GM21367 (cell line): ENCODE measurements around the gene UGT2B7.
"Not testable (repeated sequence)": the region's sequence is repeated elsewhere in the genome, so short reads cannot be mapped to it uniquely, and the experiment has no call there.

Experiments used
- ATAC-seq: cut with Tn5 transposase; IDR thresholded peaks from one replicate; pipeline ENCODE4 v1.9.1; 2021; ENCODE audit not compliant: unreplicated experiment

The UGT2B7 gene

DNA sequence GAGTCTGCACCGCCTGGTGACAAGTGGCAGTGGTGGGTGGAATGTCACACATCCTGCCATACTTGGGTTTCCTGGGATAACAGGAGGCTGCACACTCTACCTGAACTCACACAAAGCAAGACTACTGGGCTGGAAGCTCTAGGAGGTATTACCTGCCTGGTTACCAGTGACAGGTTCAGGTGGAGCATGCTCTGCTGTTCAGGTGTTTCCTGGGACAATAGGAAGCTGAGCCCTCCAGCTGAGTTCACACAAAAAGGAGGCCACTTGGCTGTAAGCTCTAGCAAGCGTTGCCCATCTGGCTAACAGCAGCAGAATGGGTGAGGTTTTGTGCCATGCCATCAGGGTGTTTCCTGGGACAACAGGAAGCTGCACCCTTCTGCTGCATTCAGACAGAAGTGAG lies 17.4 kb upstream of the UGT2B7 start:
- no peak for ATAC-seq

DNA sequence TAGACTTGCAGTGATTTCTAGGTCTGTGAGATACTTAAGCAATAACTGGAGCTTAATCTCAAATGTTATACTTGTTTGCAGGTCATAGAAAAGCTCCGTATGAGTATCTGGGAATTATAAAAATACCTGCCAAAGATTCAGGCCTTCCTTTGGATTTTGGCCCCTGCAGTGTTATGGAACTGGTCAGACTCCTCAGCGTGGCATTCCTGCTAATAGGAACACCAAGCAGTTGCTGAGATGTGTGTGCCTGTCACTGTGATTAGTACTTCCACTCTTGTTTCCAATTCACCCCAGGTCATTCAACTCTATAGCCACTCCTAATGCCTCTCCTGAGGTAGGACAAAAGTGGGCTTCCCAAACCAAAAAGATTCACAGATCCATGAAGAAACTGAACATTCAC lies 7.8 kb upstream of the UGT2B7 start:
- ATAC-seq = no peak

DNA sequence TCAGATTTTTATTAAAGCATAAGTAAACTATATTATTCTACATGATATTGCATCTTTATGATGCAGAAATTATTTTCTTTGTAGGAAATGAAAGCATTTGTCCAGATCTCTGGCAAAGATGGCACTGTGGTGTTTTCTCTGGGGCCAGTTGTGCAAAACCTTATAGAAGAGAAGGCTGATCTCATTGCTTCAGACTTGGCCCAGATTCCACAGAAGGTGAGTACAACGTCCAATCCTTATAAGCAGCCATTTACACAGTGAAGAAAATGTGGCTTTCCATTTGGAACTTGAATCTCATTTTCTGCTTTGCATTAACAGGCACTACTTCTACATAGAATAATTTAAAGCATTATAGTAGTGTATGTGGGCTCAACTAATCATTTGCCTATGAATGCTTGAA lies 6.9 kb upstream of the UGT2B7 start:
- ATAC-seq = no peak

DNA sequence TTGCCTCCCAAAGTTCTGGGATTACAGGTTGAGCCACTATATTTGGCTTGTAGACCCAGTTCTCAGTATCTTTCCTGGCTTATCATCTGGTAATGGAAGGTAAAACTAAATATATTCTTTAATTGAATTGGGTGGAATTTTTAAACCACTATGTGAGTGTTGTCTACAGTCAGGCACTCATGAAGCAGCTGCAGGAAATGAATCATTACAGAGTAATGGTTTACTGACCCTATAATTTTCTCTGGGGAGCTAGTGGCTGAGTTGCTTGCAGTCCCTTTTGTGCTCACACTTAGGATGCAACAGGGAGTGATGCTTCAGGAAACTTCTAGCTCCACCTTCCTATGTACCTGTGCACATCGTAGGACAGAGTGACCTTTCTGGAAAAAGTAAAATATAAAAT lies 4.1 kb upstream of the UGT2B7 start:
- no peak for ATAC-seq

DNA sequence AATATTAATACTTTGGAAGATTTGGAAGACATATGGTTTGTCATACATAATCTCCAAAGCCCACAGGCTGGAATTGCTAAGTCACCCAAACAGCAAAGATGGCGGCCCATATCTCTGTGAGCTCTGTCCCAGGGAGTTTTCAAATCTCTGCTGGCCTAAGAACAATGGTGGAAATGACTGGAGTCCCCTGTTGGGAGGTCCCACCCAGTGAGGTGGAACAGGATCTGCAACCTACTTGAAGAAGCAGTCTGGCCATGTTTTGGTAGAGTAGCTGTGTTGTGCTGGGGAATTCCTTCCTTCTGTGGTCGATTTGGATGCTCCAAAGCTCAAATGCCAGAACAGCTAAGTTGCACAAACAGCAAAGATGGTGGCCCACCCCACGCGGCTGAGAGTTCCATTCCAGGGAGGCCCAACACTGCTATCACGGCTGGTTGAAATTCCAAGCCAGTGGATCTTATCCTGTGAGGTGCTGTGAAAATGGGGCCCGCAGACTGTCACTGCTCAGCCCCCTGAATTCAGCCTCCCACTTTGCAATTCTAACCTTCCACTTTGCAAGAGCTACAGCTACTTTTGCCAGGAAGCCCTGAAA lies 3.2 kb upstream of the UGT2B7 start:
- ATAC-seq = no peak

DNA sequence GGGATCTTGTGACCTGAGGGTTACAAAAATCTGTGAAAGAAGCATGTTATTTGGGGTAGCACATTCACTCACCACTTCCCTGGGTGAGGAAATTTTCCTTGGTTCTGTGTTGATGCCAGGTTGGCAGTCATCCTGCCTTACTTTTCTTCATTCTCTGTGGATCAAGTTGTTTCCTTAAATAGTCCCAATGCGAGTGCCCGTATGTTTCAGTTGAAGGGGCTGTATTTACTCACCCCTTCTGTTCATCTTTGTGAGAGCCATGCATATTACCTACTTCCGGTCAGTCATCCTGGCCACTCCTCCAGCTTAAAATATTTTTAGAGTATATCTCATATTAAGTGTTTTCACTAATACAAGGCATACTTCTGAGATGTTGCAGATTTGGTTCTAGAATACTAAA lies 2.6 kb upstream of the UGT2B7 start:
- ATAC-seq = no peak

DNA sequence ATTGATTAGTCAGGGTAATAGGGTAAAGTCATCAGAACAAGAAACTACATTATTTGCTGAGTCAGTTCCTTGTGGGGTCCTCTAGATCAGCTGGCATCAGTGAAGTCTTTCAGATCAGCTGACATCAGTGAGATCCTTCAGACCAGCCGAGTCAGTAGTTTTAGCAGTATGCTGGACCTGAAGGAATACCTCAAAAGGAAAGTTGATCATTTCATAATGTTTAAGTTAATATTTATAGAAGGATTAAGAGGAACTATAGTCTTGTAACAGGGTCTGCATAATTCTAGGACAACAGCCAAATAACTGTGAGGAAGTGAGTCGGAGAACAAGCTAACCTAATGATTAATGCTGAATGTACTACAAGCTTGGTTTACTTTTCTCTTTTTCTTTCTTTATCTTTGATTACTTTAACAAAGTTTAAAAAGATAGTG lies 958 bp upstream of the UGT2B7 start:
- ATAC-seq = no peak

DNA sequence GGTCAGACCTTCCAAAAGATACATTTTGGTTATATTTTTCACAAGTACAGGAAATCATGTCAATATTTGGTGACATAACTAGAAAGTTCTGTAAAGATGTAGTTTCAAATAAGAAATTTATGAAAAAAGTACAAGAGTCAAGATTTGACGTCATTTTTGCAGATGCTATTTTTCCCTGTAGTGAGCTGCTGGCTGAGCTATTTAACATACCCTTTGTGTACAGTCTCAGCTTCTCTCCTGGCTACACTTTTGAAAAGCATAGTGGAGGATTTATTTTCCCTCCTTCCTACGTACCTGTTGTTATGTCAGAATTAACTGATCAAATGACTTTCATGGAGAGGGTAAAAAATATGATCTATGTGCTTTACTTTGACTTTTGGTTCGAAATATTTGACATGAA lies 536 bp downstream of the UGT2B7 start:
- ATAC-seq = no peak

DNA sequence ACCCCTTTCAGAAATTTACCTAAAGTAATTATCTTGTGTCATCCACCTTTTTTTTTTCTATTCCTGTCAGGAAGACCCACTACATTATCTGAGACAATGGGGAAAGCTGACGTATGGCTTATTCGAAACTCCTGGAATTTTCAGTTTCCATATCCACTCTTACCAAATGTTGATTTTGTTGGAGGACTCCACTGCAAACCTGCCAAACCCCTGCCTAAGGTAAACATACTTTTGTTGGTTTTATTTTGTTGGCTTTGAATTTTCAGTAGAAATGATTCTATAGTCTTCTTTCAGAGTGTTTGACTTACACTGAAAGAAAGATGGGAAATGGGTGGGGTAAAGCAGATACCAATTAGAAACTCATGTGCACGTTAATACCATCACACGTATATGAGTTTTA lies 2.2 kb downstream of the UGT2B7 start:
- no peak for ATAC-seq

DNA sequence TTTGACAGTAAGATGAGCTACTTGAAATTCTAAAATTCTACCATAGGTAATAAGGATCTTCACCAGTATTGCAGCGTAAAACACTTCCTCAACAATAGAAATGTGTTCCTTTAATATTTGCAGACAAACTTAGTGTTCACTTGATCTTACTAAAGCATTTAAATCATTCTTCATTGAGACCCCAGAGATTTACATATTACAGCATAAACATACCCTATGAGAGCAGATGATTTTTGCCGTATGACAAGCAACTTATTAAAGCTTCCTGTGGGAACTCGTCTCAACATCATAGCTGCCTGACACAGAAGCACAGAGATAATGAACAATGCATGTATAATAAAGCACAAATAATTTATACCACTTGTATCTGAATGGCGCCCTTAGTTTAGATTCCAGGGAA lies 3.6 kb downstream of the UGT2B7 start:
- no peak for ATAC-seq

DNA sequence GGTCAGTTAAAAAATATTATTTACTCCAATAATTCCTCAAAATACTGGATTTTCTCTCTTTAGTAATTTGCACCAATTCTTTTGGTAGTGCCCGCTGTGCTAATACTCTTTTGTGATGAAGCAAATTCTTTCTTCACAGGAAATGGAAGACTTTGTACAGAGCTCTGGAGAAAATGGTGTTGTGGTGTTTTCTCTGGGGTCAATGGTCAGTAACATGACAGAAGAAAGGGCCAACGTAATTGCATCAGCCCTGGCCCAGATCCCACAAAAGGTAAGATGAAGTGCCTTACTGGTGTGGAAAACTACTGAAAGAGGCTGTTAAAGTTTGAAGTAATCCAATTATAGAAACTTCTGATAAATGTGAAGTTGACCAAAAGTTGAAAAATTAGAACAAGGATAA lies 6.4 kb downstream of the UGT2B7 start:
- not testable (repeated sequence) for ATAC-seq

DNA sequence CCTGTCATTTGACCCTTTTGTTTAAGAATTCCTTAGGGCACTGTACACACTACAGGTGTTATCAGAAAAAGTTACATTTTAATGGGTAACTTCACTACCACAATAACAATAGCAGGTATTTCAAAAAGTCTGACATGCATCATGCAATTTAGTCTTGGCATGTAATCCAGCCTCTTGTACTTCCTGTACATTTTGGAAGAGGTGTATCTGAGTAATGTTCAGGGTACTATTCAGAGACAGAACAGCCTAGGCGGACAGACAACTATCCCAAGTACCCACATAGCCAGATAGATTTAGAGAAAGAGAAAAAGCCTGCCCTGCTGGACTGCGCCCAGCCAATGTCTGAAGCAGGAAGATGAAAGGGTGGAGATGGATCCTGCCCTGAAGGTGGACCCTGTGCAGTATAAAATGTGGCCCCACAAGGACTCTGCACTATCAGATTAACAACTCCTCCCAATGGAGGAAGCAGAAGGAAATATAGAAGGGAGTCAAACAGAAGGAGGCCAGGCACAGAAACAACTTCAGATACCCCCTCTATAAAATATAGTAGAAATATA lies 8.5 kb downstream of the UGT2B7 start:
- ATAC-seq = no peak

DNA sequence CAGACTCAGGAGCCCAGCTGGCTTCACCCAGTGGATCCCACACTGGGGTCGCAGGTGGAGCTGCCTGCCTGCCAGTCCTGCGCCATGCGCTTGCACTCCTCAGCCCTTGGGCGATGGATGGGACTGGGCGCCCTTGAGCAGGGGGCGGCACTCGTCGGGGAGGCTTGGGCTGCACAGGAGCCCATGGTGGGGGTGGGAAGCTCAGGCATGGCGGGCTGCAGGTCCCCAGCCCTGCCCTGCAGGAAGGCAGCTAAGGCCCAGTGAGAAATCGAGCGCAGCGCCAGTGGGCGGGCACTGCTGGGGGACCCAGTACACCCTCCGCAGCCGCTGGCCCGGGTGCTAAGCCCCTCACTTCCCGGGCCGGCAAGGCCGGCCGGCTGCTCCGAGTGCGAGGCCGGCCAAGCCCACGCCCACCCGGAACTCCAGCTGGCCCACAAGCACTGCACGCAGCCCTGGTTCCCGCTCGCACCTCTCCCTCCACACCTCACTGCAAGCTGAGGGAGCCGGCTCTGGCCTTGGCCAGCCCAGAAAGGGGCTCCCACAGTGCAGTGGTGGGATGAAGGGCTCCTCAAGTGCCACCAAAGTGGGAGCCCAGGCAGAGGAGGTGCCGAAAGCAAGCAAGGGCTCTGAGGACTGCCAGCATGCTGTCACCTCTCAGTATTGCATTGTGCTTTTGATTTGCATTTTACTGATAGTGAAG lies 19.0 kb downstream of the UGT2B7 start:
- ATAC-seq = not testable (repeated sequence)

DNA sequence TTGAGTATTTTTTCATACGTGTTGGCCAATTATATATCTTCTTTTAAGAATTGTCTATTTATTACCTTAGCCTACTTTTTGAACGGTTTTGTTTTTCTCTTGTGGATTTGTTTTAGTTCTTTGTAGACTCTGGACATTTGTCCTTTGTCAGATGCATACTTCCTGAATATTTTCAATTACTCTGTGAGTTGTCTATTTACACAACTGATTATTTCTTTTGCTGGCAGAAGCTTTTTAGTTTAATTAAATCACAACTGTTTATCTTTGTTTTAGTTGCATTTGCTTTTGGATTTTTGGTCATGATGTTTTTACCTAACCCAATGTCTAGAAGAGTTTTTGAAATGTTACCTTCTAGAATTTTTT lies 19.6 kb downstream of the UGT2B7 start:
- ATAC-seq = no peak

DNA sequence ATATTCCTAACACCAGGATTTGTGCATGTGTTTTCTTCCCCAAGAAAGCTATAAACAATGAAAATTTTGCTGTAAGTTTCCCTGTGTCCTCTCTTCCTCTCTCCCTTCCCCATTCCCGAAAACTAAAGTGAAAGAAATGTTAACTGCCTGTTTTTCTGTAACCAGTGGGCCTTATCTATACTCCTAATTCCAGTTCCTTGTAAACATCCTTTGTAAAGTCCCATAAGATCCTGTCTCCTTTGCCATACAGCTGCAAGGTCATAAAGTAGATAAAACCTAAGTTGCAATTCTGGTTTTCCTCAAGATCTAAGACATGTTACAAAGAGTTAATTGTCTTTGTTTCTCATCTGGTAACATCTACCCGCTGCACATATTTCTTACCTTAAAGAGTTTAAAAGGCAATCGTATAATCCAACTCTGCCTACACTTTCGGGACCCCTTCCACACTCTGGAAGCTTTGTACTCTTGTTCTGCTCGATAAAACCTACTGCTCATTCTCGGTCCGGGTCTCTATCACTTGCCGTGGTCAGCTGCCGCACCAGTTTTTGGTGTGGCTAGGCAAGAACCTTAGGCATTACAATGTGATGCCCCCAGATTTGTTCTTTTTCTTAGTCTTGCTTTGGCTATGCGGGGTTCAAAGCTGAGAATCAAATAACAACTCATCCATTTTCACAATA lies 20.5 kb downstream of the UGT2B7 start:
- ATAC-seq = no peak

DNA sequence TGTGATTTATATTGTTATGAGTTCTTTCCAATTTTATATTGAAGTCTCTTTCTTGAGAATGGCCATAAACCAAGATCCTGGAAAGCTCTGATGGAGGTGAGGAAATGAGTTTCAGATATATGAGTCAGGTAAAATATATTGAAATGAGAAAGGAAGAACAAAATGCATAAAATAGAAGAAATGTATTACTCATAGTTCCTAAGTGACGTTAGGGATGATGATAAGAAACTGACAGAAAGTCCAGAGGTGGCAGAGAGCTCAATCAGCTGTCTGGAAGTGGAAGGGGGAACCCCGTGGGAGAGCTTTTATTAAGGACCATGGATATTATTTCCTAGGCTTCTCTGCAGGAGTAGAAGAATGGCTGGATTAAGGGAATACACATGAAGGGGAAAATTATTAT lies 24.6 kb downstream of the UGT2B7 start:
- ATAC-seq = no peak

DNA sequence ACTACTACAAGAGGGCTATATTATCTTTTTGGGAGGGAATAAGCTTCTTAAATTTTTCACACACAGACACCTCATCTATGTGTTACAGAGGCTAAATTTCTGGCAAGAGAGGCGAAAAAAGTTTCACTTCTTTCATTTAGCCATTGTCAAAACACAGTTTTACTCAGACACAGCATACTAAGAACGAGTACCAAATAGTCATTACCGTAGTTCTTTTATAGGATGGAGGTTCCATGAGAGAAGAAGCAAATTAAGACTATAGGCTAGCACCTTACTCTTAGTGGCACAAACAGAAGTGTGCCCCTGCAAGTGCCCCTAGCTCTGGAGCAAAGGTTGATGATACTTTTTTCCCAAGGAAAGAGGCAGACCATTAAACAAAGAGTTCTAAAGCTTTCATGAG lies 26.2 kb downstream of the UGT2B7 start:
- ATAC-seq = no peak

DNA sequence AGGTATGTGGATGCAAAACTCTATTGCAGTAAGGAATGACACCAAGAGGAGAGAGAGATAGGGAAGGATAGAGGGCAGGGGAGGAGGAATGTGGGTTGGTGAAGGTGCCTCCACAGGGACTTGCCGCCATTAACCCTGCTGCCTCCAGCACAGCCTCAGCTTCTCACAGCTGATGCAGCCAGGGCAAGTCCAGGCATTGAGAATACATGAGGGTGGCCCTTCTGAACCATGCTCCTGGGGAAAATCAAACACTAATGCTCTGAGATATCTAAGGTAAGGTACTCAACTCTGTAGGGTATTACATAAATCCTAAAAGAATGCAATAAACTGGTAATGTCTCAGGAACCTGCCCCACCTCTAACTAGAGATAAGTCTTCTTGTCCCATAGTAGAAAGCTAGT lies 28.7 kb downstream of the UGT2B7 start:
- ATAC-seq = no peak

DNA sequence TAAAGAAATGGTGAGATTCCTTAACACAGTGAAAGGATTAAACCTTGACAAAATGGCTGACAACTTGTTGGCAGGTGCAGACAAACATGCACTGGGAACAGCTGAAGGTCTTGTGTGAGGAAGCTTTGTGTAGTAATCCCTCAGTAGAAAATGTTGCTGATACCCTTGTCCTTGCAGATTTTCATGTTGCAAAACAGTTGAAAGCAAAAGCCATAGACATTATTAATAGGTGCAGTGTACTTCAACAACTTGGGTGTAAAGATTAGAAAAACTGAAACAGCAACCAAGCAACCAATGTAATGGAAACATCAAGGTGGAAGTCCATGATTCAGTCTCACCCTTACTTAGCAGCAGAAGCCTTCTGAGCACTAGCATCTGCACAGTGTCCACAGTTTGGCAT lies 29.8 kb downstream of the UGT2B7 start:
- no peak for ATAC-seq

DNA sequence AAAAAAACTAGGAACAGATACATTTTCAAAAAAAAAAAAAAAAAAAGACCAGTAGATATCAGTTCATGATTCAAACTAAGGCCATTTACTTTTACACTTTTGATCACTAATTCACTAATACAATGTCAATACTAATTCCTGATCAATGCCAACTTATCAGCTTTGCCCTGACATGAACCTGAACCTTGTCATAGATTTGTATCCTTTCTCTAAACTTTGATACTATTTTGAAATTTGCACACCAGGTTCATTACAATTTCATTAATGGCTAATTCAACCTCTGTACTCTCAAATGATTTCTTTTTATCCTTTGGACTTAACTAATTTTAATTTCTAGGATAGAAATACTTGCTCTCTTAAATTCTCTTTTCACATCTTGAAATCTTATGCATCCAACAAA lies 37.7 kb downstream of the UGT2B7 start:
- ATAC-seq = no peak

DNA sequence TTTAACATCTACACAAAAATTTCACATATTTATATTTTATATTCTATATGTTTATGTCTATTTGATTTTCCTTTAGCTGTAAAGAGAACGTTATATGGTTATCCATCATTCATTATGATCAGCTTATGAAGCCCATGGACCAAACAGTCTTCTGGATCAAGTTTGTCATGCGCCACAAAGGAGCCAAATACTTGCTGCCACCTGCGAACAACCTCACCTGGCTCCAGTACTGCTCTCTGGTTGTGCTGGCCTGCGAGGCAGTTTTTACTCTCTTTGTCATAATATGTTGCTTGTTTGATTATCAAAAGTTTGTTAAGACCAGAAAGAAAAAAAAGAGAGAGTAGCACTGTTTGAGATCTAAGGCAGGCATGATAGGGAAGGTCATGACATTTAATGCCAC lies 38.2 kb downstream of the UGT2B7 start:
- no peak for ATAC-seq

DNA sequence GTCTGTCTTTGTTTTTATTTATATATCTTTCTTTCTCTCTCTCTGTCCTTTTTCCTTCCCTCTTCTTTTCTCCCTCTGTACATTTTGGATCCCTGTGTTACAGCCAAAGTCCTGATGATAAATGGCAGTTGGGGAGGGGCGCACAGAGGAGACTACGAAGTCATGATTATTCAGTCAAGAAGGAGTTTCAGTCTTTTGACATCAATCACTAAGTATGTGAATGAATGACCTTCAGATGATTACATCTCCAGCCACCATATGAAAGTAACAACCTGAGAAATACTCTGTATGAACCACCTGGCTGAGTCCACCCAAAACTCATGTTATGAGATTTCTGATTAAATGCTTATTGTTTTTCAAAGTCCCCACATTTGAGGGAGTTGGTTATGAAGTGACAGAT lies 45.0 kb downstream of the UGT2B7 start:
- no peak for ATAC-seq
